ENCODE results near the gene FKBP2. TPM values are rescaled to one million over a fixed set of nuclear protein-coding genes. Genes with fewer than 3 reads are reported as not detected.

The FKBP2 gene
- total RNA-seq, 1 experiment from 2014 or later = 41.0 TPM

- no peak overlapping the region for H2BK120ac ChIP-seq (ENCODE audit: low read depth, low read length, poor library complexity, severe bottlenecking)
- H3K27me3 ChIP-seq (ENCODE audit: insufficient read depth, low read length) = no peaks in the 10 kb centered on the region
- no peaks in the 10 kb centered on the region for H3K79me2 ChIP-seq (ENCODE audit: insufficient read depth, low read length)
- H2BK20ac ChIP-seq (ENCODE audit: low read depth, low read length, poor library complexity, severe bottlenecking) = no peak overlapping the region
- no peaks in the 10 kb centered on the region for H3K23me2 ChIP-seq (ENCODE audit: insufficient read length, low read depth, low read length, poor library complexity, severe bottlenecking)
- no peak overlapping the region for H3K27ac ChIP-seq (ENCODE audit: insufficient read length, low read depth, low read length)
- no peaks in the 10 kb centered on the region for H3K79me1 ChIP-seq (ENCODE audit: insufficient read depth, low read depth, low read length, poor library complexity, severe bottlenecking)
- peaks cover 0 to 8% of the 10 kb centered on the region in 2 experiments; a peak in 3 of 4 replicates for H3K4me1 Mint-ChIP-seq
- H3K9me3 Mint-ChIP-seq = no peaks in the 10 kb centered on the region
- H2BK15ac ChIP-seq (ENCODE audit: low read depth, low read length) = no peak overlapping the region
- H3K4me2 ChIP-seq (ENCODE audit: insufficient read depth, insufficient read length, low read length) = no peak overlapping the region
- TF ChIP-seq CTCF (conservative IDR thresholded peaks at IDR 0.05) = no peak
- H3K23ac ChIP-seq (ENCODE audit: insufficient read length, low read depth, low read length) = no peak overlapping the region
- no peaks in the 10 kb centered on the region for H3K9me3 ChIP-seq (ENCODE audit: control insufficient read depth, low read depth, low read length)
- no peak overlapping the region for H2BK12ac ChIP-seq (ENCODE audit: insufficient read length, low read depth, low read length)
- no peak overlapping the region for H3K18ac ChIP-seq (ENCODE audit: insufficient read length, low read depth, low read length)
- H3K4me3 Mint-ChIP-seq = no peak overlapping the region
- no peaks in the 10 kb centered on the region for H3K27me3 Mint-ChIP-seq (ENCODE audit: low read depth)
- no peak overlapping the region for H4K5ac ChIP-seq (ENCODE audit: insufficient read length, low read depth, low read length)
- no peak overlapping the region for H3T11ph ChIP-seq (ENCODE audit: low read length)
- H3K56ac ChIP-seq (ENCODE audit: insufficient read length, low read depth, low read length) = no peak overlapping the region
- no peak overlapping the region for H4K91ac ChIP-seq (ENCODE audit: insufficient read length, low read depth, low read length)
- no peak overlapping the region for H2BK5ac ChIP-seq (ENCODE audit: insufficient read length, low read length)
- H3K14ac ChIP-seq (ENCODE audit: insufficient read depth, low read length) = no peak overlapping the region
- no CpG with 5 or more reads among the region's 4 CpGs for WGBS (ENCODE audit: extremely low coverage, insufficient read length, low lambda C conversion rate)
- H2AFZ ChIP-seq (ENCODE audit: low read length) = no peak overlapping the region
- H3K9ac ChIP-seq (ENCODE audit: extremely low read depth, insufficient read length, low read length) = no peak overlapping the region
- no peaks in the 10 kb centered on the region for H3K4me1 ChIP-seq (ENCODE audit: insufficient read depth, low read length)
- no peak overlapping the region for H2AK5ac ChIP-seq (ENCODE audit: insufficient read length, low read length)
- H3K4ac ChIP-seq (ENCODE audit: low read depth, low read length) = no peak overlapping the region
- peaks cover 49 to 88% (median 74%) of the 10 kb centered on the region in 3 experiments for H3K36me3 Mint-ChIP-seq (ENCODE audit: insufficient read depth in 1 of 3, low read depth in 3 of 3)
- H3K27ac Mint-ChIP-seq = no peak overlapping the region
- no peaks in the 10 kb centered on the region for H4K20me1 ChIP-seq (ENCODE audit: control insufficient read depth, insufficient read depth, insufficient read length)
- H4K8ac ChIP-seq (replicated peaks; ENCODE audit: insufficient read length, low read depth, low read length) = no peak overlapping the region
- DNase-seq = no peak
These were observed 18.7 kb downstream of the FKBP2 start for GRCh38 chr11:64259533-64260067.
